D721Med (cell line): ENCODE measurements around the gene TFIP11.

ENCODE experiments used
- DNase-seq: peaks from one replicate; pipeline ENCODE4 v3.0.0; 2011; ENCODE audit warnings: low spot score; ENCODE audit not compliant: insufficient read length
- FAIRE-seq: peaks from 2 replicates; lab custom pipeline; 2011; peaks lifted over from hg19 to GRCh38; lab: Jason Lieb, UNC
- TF ChIP-seq, protein P1 (sequence below): IDR thresholded peaks from 2 replicates; pipeline ENCODE4 v1.5.1; 2012; ENCODE audit warnings: mild to moderate bottlenecking, control low read depth; ENCODE audit not compliant: insufficient read depth; ENCODE audit errors: missing control alignments

Gene TFIP11

DNA sequence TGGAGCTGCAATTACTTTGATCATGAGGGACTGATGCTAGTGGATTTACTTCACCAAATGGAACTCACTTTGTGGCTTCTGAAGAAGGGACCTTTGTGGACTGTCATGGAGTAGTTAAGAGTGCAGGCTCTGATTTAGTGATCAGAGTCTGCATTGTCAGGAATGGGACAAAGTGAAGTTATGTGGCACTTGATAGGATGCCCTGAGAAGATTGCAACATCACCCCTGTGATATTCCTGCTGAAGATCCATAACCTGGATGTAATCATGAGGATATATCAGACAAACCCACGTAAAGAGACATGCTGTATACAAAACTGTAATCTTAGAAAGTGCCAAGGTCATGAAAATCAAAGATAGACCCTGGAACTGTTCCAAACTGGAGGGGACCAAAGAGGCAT, 1.6 kb upstream of the TFIP11 start:
- FAIRE-seq (no peak), DNase-seq (no peak)
- TF ChIP-seq, protein P1, sequence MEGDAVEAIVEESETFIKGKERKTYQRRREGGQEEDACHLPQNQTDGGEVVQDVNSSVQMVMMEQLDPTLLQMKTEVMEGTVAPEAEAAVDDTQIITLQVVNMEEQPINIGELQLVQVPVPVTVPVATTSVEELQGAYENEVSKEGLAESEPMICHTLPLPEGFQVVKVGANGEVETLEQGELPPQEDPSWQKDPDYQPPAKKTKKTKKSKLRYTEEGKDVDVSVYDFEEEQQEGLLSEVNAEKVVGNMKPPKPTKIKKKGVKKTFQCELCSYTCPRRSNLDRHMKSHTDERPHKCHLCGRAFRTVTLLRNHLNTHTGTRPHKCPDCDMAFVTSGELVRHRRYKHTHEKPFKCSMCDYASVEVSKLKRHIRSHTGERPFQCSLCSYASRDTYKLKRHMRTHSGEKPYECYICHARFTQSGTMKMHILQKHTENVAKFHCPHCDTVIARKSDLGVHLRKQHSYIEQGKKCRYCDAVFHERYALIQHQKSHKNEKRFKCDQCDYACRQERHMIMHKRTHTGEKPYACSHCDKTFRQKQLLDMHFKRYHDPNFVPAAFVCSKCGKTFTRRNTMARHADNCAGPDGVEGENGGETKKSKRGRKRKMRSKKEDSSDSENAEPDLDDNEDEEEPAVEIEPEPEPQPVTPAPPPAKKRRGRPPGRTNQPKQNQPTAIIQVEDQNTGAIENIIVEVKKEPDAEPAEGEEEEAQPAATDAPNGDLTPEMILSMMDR = no peak

DNA sequence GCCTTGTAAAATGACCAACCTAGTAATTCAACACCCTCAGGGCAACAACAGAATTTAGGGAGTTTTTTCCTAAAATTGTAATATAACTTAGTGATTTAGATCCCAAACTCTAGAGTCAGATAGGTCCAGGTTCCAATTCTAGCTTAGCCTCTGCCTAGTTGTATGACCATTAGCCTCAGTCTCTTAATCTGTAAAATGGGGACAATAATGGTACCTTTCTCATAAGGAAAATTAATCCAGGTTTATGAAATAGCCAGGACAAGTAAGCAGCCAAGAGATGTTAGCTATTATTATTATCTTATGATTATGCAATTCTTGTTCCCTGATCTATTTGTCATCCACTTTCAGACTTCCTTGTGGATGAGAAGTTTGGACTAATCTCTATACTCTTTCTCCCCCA, 4.1 kb downstream of the TFIP11 start:
- TF ChIP-seq, protein P1 = no peak

DNA sequence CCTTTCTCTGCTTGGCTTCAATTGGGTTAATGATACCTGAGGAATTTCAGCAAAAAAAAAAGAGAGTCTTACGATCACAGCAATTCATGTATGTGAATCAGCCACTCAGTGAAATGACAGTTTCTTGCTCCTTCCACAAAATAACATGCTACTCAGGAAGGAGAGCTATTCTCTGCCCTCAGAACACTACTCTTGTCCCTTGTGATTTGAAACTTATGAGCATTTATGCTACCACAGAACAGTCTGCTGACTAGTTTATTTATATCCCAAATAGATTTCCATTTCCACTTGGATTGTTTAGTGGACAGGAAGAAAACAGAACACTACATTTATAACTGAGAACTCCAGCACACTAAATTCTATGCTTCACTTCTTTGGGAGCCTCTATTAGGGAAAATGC, 8.5 kb downstream of the TFIP11 start:
- no peak for DNase-seq
- FAIRE-seq = no peak
- TF ChIP-seq, protein P1 = no peak

More for the DNA sequence above, 4.1 kb downstream of the TFIP11 start:
- DNase-seq (no peak), FAIRE-seq (no peak)

DNA sequence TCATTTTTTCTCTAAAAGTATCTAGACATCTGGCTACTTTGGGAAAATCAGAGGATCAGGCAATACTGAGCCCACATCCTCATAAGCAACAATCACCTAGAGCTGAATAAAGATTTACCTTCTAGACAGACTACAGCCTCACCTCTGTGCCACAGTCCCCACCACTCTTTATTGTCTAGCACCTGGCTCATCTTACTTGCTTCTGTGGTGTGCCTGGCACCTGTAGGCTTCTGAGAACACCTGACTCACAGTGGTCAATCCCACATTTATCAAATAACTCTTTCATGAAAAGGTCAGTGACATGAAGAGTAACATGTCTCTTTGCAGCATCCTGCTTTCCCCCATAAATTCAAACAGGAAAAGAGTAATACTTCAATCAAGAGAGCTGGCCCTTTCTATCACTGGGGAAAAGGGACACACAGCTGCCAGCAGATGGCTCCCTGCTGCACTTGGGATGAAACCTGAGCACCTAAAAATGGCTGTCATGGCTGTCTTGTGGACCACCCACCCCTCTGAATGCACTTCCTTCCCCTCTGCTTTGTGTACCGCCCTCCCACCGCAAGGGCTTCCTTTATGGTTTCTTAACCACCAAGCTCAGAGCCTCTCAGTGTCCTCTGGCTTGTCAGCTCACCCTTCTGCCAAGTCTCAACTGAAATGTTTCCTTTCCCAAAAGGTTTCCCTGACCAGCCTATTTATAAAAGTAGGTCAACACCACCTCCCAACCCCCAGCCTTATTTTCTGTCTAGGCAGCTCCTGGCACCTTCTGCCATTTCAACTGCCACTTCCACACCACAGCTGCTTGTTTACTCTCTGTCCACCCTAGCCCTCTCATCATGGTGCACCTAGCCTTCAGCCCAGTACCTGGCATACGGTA, 9.3 kb downstream of the TFIP11 start:
- TF ChIP-seq, protein P1 = peak; percentile 45
- no peak for DNase-seq
- FAIRE-seq = no peak

DNA sequence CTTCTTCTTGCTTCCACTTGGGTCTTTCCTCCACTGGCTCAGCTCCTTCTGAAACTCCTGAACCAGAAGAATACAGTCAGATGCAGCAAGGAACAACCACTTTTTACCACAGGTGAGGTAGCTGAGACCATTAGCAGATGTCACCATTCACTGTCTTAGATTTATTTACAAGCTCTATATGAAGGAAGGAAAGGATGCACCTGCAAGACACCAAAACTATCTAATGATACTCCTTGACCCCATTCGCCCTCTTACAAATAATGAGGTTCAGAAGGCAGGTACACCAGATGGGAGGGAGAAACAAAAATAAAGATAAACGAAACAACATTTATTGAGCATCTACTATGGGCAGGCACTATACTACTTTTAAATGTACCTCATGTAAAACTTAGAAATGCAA, 10.3 kb downstream of the TFIP11 start:
- FAIRE-seq = no peak
- DNase-seq = no peak
- TF ChIP-seq, protein P1 = no peak

DNA sequence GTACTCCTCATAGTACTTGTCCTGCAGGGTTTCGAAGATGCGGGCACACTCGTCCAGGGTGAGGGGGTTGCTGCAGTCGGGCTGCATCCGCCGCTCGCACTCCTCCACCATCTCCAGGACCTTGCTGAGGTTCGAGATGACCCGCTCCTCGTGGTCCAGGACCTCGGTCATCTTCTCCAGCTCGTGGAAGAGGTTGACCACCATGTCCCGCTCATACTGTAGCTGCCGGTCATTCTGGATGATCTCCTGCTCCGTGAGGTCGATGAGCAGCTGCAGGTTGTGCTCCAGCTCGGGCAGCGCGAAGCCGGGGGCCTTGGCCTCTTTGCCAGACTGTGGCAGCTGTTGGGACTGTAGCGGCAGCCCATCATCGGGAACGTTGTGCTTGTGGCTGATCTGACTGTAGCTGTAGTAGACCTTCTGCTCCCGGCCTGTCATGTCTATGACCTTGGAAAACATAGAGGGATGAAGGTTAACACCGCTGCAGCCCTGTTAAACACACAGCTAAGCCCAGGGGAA, 13.0 kb downstream of the TFIP11 start:
- FAIRE-seq (no peak), DNase-seq (no peak)
- TF ChIP-seq, protein P1 = no peak

DNA sequence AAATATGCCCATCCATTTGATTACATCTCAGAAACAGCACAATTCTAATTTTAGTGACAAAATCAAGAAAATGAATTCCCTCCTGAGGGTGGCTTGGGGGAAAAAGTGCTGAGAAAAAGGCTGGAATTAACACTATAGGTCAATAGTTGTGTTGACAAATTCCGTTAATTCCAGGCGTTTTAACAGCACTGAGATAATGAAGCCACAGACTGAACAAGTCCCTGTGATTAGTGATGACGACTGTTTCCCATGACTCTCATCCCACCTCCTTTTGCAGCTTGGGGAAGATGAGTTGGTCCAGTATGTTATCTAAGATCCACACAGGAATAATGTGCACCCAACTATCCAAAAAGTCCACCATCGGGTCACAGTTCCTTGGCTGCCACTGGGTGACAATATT, 15.8 kb downstream of the TFIP11 start:
- TF ChIP-seq, protein P1 = no peak
- no peak for DNase-seq
- FAIRE-seq = no peak
